GM13976 (cell line): Measurements from ENCODE around the gene IGSF9.

Experiments used
- DNase-seq: peaks from one replicate; pipeline ENCODE4 v3.0.0; 2012; ENCODE audit warnings: low spot score
- CTCF ChIP-seq: IDR thresholded peaks from 2 replicates; pipeline ENCODE4 v1.5.1; 2012; ENCODE audit warnings: borderline replicate concordance, mild to moderate bottlenecking; ENCODE audit not compliant: insufficient read depth; ENCODE audit errors: extremely low read depth, missing control alignments, control extremely low read depth
- in situ Hi-C: fragments of 300-500 bp; cut with MboI; formaldehyde crosslinking; loops from one replicate; pipeline ENCODE4 v1.12.0; 2022; ENCODE audit warnings: low sequenced_read_pairs, mixed read lengths, inconsistent platforms; ENCODE audit not compliant: unreplicated experiment

Gene IGSF9

GRCh38 chr1:159892944-159893343 is 52.5 kb downstream of the IGSF9 start:
- no peak for TF ChIP-seq CTCF
- no peak for DNase-seq
- in situ Hi-C loops: no loop called here

GRCh38 chr1:159891275-159892157 is 53.9 kb downstream of the IGSF9 start:
- in situ Hi-C loops: no loop called here
- DNase-seq: peak; percentile 71
- TF ChIP-seq CTCF: peak; percentile 97

GRCh38 chr1:159890390-159890789 is 55.0 kb downstream of the IGSF9 start:
- no peak for DNase-seq
- no peak for TF ChIP-seq CTCF
- in situ Hi-C loops: no loop called here

- in situ Hi-C loops: no loop called here
- TF ChIP-seq CTCF: no peak
- peak; percentile 82 for DNase-seq
Measured at GRCh38 chr1:159889821-159890252, 55.6 kb downstream of the IGSF9 start.

GRCh38 chr1:159889202-159889601 is 56.2 kb downstream of the IGSF9 start:
- in situ Hi-C loops: no loop called here
- TF ChIP-seq CTCF: no peak
- DNase-seq: no peak

GRCh38 chr1:159884296-159884695 is 61.1 kb downstream of the IGSF9 start:
- no peak for TF ChIP-seq CTCF
- in situ Hi-C loops: no loop called here
- no peak for DNase-seq
